Tibial nerve (tissue), 4 donors: ENCODE results near the gene UQCR10. TPM values are rescaled to one million over a fixed set of nuclear protein-coding genes. Genes with fewer than 3 reads are reported as not detected.

Experiments
- DNase-seq, 2 donors: peaks; one replicate each; pipeline ENCODE4 v3.0.0-alpha.2; 2019; ENCODE audit warnings: low spot score in 2 of 2
- H3K27ac ChIP-seq, 4 donors: fragments of 200-600 bp; sonication (generic) in 3 of 4; one replicate each; pipeline ENCODE4 v1.5.1; 2017 to 2019; ENCODE audit warnings: mild to moderate bottlenecking in 1 of 4
- H3K27me3 ChIP-seq, 2 donors: fragments of 200-600 bp; sonication (generic) in 1 of 2; one replicate each; pipeline versions ENCODE4 v1.5.1 to v1.6.0; 2017 to 2019
- H3K36me3 ChIP-seq, 3 donors: fragments of 200-600 bp; sonication (generic); one replicate each; pipeline ENCODE4 v1.5.1; 2018 to 2019
- H3K4me1 ChIP-seq, 4 donors: fragments of 200-600 bp; sonication (generic) in 3 of 4; one replicate each; pipeline ENCODE4 v1.5.1; 2017 to 2019
- H3K4me3 ChIP-seq, 4 donors: fragments of 200-600 bp; sonication (generic) in 3 of 4; one replicate each; pipeline ENCODE4 v1.5.1; 2017 to 2019; ENCODE audit warnings: mild to moderate bottlenecking in 1 of 4, moderate library complexity in 1 of 4
- H3K9me3 ChIP-seq, 4 donors: fragments of 200-600 bp; sonication (generic) in 3 of 4; one replicate each; pipeline ENCODE4 v1.5.1; 2017 to 2019
- EP300 ChIP-seq, 2 donors: sonication (generic); formaldehyde crosslinking; IDR thresholded peaks; one replicate each; pipeline ENCODE4 v1.6.1; 2017; ENCODE audit warnings: antibody characterized with exemption in 2 of 2, mild to moderate bottlenecking in 1 of 2
- POLR2A ChIP-seq, 2 donors: fragments of 450-650 bp; IDR thresholded peaks; one replicate each; pipeline ENCODE4 v1.6.1; 2017; ENCODE audit warnings: antibody characterized with exemption in 2 of 2, mild to moderate bottlenecking in 2 of 2, moderate library complexity in 2 of 2
- WGBS, 2 donors: methylation state at CpG; one replicate each; pipeline ENCODE4 v1.1.5; 2018; 5-methylcytosine and 5-hydroxymethylcytosine counted together
- total RNA-seq, 4 donors: library from RNA; depleted of rRNA; stranded (reverse); fragments of >200 nt; gene quantifications; one replicate each; pipeline ENCODE4 v1.1.0, GENCODE V29; 2016
- TF ChIP-seq, protein P1 (sequence below), 5 experiments: fragments of 200-600 bp in 3 of 5; fragments of 450-650 bp in 2 of 5; sonication (generic) in 3 of 5; IDR thresholded peaks; one replicate each; pipeline ENCODE4 v1.5.1; 2016 to 2019; ENCODE audit warnings: antibody characterized with exemption in 5 of 5, mild to moderate bottlenecking in 3 of 5, moderate library complexity in 2 of 5

UQCR10 gene
- total RNA-seq, 4 donors from 2014 or later: 30.4 to 56.7 (median 35.5) TPM

DNA sequence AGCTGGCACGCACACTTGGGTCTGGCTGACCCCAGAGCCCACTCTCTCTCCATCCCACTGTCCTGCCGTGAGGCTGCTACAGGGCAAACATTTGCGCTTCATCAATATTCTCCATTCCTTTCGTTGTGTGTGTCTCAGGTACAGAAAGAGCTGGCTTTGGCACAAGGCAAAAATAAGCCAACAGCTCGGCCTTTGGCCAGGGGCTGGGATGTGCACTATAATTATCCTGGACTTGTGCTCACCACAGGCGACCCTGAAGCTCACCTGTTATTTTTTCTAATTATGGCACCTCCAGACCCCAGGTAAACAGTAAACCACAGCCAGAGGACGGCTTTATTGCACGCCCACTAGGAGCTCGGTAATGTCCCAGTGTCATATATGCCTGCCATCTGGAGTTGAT lies 11.3 kb upstream of the UQCR10 start:
- WGBS, 2 donors: 90 to 91% methylated on average over 9 of the region's 9 CpGs
- TF ChIP-seq EP300 (IDR thresholded peaks at IDR 0.05) (no peak), POLR2A (IDR thresholded peaks at IDR 0.05) (no peak)
- TF ChIP-seq, protein P1, sequence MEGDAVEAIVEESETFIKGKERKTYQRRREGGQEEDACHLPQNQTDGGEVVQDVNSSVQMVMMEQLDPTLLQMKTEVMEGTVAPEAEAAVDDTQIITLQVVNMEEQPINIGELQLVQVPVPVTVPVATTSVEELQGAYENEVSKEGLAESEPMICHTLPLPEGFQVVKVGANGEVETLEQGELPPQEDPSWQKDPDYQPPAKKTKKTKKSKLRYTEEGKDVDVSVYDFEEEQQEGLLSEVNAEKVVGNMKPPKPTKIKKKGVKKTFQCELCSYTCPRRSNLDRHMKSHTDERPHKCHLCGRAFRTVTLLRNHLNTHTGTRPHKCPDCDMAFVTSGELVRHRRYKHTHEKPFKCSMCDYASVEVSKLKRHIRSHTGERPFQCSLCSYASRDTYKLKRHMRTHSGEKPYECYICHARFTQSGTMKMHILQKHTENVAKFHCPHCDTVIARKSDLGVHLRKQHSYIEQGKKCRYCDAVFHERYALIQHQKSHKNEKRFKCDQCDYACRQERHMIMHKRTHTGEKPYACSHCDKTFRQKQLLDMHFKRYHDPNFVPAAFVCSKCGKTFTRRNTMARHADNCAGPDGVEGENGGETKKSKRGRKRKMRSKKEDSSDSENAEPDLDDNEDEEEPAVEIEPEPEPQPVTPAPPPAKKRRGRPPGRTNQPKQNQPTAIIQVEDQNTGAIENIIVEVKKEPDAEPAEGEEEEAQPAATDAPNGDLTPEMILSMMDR (IDR thresholded peaks at IDR 0.05): no peak
- H3K27ac ChIP-seq: no peak overlapping the region
- no peak for DNase-seq
- no peak overlapping the region for H3K4me3 ChIP-seq
- H3K4me1 ChIP-seq: peaks cover 0 to 23% (median 3%) of the 10 kb centered on the region in 4 donors
- no peaks in the 10 kb centered on the region for H3K27me3 ChIP-seq
- no peaks in the 10 kb centered on the region for H3K9me3 ChIP-seq
- H3K36me3 ChIP-seq: peaks cover 0 to 30% (median under 1%) of the 10 kb centered on the region in 3 donors

DNA sequence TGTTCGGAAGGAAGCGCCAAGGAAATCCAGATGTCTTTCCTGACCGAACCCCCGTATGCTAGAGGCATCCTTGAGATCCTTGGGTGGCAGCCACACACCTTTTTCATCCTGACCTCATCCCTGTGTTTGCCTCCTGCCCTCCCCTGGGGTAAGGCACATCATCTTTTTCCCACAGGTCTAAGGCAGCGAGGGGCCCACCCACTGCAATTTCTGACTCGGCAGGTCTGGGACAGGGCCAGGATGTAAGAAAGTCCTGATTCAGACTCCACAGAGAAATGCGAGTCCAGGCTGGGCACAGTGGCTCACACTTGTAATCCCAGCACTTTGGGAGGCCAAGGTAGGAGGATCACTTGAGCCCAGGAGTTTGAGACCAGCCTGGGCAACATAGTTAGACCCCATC lies 10.8 kb upstream of the UQCR10 start:
- no peaks in the 10 kb centered on the region for H3K27me3 ChIP-seq

DNA sequence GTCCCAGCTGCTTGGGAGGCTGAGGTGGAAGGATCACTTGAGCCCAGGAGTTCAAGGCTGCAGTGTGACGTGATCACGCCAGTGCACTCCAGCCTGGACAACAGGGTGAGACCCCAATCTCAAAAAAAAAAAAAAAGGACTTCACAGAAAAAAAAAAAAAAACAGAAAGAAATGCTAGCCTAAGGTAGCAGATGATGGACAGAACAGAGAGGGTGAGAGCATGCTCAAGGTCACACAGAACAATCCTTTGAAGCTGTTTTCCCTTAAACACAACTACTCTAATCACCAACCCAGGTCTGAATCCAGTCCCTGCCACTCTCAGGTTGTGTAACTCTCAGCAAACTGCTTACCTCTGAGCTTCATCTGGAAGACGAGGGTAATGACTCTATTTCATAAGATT lies 10.1 kb upstream of the UQCR10 start:
- 90 to 98% methylated on average over 3 of the region's 3 CpGs for WGBS, 2 donors
- Histone ChIP-seq H3K4me1 (peaks cover 0 to 23% (median 3%) of the 10 kb centered on the region in 4 donors), H3K36me3 (peaks cover 0 to 27% (median 0%) of the 10 kb centered on the region in 3 donors), H3K9me3 (no peaks in the 10 kb centered on the region), H3K4me3 (no peak overlapping the region), H3K27ac (no peak overlapping the region), H3K27me3 (no peaks in the 10 kb centered on the region)
- no peak for TF ChIP-seq EP300 (IDR thresholded peaks at IDR 0.05)
- no peak for TF ChIP-seq POLR2A (IDR thresholded peaks at IDR 0.05)
- TF ChIP-seq, protein P1 (IDR thresholded peaks at IDR 0.05): no peak
- no peak for DNase-seq

More for the DNA sequence above, 10.8 kb upstream of the UQCR10 start:
- TF ChIP-seq EP300 (IDR thresholded peaks at IDR 0.05) (no peak), POLR2A (IDR thresholded peaks at IDR 0.05) (no peak)
- TF ChIP-seq, protein P1 (IDR thresholded peaks at IDR 0.05): no peak
- Histone ChIP-seq H3K4me3 (no peak overlapping the region), H3K36me3 (peaks cover 0 to 29% (median 0%) of the 10 kb centered on the region in 3 donors), H3K4me1 (peaks cover 0 to 23% (median 3%) of the 10 kb centered on the region in 4 donors), H3K9me3 (no peaks in the 10 kb centered on the region), H3K27ac (no peak overlapping the region)
- 75 to 76% methylated on average over 7 of the region's 7 CpGs for WGBS, 2 donors
- DNase-seq: no peak

DNA sequence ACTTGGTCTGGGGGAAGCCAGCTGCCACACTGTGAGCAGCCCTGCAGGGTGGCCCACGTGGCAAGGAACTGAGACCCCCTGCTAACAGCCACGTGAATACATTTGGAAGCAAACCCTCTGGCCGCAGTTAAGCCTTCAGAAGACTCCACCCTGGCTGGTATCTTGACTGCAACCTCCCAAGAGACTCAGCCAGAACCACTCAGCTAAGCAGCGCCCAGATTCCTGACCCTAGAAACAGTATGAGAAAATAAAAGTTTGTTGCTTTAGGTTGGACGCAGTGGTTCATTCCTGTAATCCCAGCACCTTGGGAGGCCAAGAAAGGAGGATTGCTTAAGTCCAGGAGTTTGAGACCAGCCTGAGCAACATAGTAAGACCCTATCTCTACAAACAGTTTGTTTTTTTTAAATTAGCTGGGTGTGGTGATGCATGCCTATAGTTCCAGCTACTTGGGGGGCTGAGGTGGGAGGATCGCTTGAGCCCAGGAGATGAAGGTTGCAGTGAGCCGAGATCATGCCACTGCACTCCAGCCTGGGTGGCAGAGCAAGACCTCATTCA lies 9.0 kb upstream of the UQCR10 start:
- Histone ChIP-seq H3K9me3 (no peaks in the 10 kb centered on the region), H3K4me1 (peaks cover 0 to 23% (median 3%) of the 10 kb centered on the region in 4 donors), H3K4me3 (no peak overlapping the region), H3K27me3 (no peaks in the 10 kb centered on the region), H3K27ac (peak overlapping the region in 2 of 4 donors; percentile 53 to 65), H3K36me3 (peaks cover 0 to 16% (median 0%) of the 10 kb centered on the region in 3 donors)
- WGBS, 2 donors: 45 to 69% methylated on average over 7 of the region's 7 CpGs
- DNase-seq: no peak
- TF ChIP-seq EP300 (IDR thresholded peaks at IDR 0.05): no peak
- TF ChIP-seq, protein P1 (IDR thresholded peaks at IDR 0.05): no peak

DNA sequence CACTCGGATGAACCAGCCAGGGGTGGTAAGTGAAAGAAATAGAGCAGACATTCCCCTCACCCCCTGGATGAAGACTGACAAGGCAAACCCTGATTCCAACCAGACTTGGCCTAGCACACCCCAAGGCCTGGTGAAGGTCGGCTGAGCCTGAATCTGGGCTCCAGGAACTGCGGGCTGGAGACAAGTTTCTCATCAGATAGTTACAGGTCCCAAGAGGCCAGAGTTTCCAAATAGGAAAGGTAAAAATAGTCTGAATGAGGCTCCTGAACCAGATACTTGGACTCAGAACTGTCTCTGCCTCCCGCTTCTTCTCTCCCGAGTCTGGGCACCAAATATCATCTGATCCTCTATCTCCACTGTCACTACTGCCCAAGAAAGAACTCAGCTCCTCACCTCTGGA lies 8.2 kb upstream of the UQCR10 start:
- DNase-seq: no peak
- WGBS, 2 donors: 44 to 62% methylated on average over 5 of the region's 5 CpGs
- Histone ChIP-seq H3K27ac (peak overlapping the region in 3 of 4 donors; percentile 24 to 65 (median 53)), H3K36me3 (peaks cover 0 to 8% (median 0%) of the 10 kb centered on the region in 3 donors), H3K4me1 (peaks cover 0 to 23% (median 3%) of the 10 kb centered on the region in 4 donors), H3K4me3 (no peak overlapping the region), H3K27me3 (no peaks in the 10 kb centered on the region), H3K9me3 (no peaks in the 10 kb centered on the region)
- no peak for TF ChIP-seq POLR2A (IDR thresholded peaks at IDR 0.05)
- TF ChIP-seq, protein P1 (IDR thresholded peaks at IDR 0.05): no peak
- no peak for TF ChIP-seq EP300 (IDR thresholded peaks at IDR 0.05)
